Spleen (tissue), 11 donors: ENCODE data around the gene NHP2. TPM values are rescaled to one million over a fixed set of nuclear protein-coding genes. Genes with fewer than 3 reads are reported as not detected.

Source experiments
- DNase-seq: peaks from one replicate; pipeline ENCODE4 v3.0.0-alpha.2; 2020
- H3K27ac ChIP-seq, 8 donors: fragments of 200-600 bp; sonication (generic) in 7 of 8; 1 replicate in 4 of 8; 2 replicates in 4 of 8; pipeline versions ENCODE4 v1.5.0 to v1.8.0; 2016 to 2021; ENCODE audit warnings: inconsistent platforms in 4 of 8, mild to moderate bottlenecking in 4 of 8, moderate library complexity in 1 of 8
- H3K27me3 ChIP-seq, 7 donors: fragments of 200-600 bp; sonication (generic) in 6 of 7; replicated peaks in 1 of 7; 1 replicate in 4 of 7; 2 replicates in 3 of 7; pipeline versions ENCODE4 v1.5.0 to v1.8.0; 2016 to 2021; ENCODE audit warnings: inconsistent platforms in 3 of 7, mild to moderate bottlenecking in 1 of 7
- H3K36me3 ChIP-seq, 6 donors: fragments of 200-600 bp; sonication (generic) in 5 of 6; 1 replicate in 4 of 6; 2 replicates in 2 of 6; pipeline versions ENCODE4 v1.5.0 to v1.8.0; 2016 to 2021; ENCODE audit warnings: inconsistent platforms in 2 of 6
- H3K4me1 ChIP-seq, 6 donors: fragments of 200-600 bp; sonication (generic) in 5 of 6; 1 replicate in 3 of 6; 2 replicates in 3 of 6; pipeline versions ENCODE4 v1.5.0 to v1.8.0; 2016 to 2021; ENCODE audit warnings: inconsistent platforms in 3 of 6
- H3K4me3 ChIP-seq, 8 donors: fragments of 200-600 bp; sonication (generic) in 7 of 8; 1 replicate in 4 of 8; 2 replicates in 4 of 8; pipeline versions ENCODE4 v1.5.0 to v1.8.0; 2016 to 2021; ENCODE audit warnings: inconsistent platforms in 4 of 8, mild to moderate bottlenecking in 4 of 8, moderate library complexity in 2 of 8
- H3K9me3 ChIP-seq, 8 donors: fragments of 200-600 bp; sonication (generic) in 7 of 8; 1 replicate in 4 of 8; 2 replicates in 4 of 8; pipeline versions ENCODE4 v1.5.0 to v1.8.0; 2016 to 2021; ENCODE audit warnings: inconsistent platforms in 4 of 8
- CTCF ChIP-seq, 11 experiments: fragments of 200-600 bp in 7 of 11; fragments of 450-650 bp in 4 of 11; sonication (generic) in 4 of 11; IDR thresholded peaks in 8 of 11; conservative IDR thresholded peaks in 3 of 11; 1 replicate in 7 of 11; 2 replicates in 4 of 11; pipeline versions ENCODE4 v1.4.0 to v1.8.0; 2016 to 2021; ENCODE audit warnings: antibody characterized with exemption in 11 of 11, inconsistent platforms in 4 of 11, mild to moderate bottlenecking in 1 of 11
- POLR2A ChIP-seq, 3 donors: fragments of 450-650 bp; IDR thresholded peaks; one replicate each; pipeline ENCODE4 v1.5.1; 2017; ENCODE audit warnings: antibody characterized with exemption in 3 of 3, mild to moderate bottlenecking in 1 of 3
- POLR2AphosphoS5 ChIP-seq, 3 donors: sonication (generic); formaldehyde crosslinking; IDR thresholded peaks; one replicate each; pipeline ENCODE4 v1.5.1; 2017; ENCODE audit warnings: antibody characterized with exemption in 3 of 3
- WGBS, 5 donors: extraction: QIAGEN DNeasy Blood & Tissue Kit in 3 of 5; methylation state at CpG; one replicate each; pipeline versions ENCODE4 v1.1.5 to v1.1.7; 2013 to 2018; 5-methylcytosine and 5-hydroxymethylcytosine counted together
- intact Hi-C: fragments of 100-400 bp; cut with DNase I; formaldehyde crosslinking; loops from one replicate; pipeline ENCODE4 v1.15.0; 2023; ENCODE audit warnings: low total_unique reads
- polyA plus RNA-seq, 3 donors: library from polyadenylated mRNA; stranded (reverse); fragments of 200-250 nt; gene quantifications; one replicate each; pipeline ENCODE4 v1.2.1, GENCODE V29; 2013
- total RNA-seq, 7 donors: library from RNA; depleted of rRNA in 3 of 7; stranded (reverse); fragments of >200 nt in 3 of 7; fragmentation: NEBNext Ultra II Directional in 4 of 7; extraction: Animal tissue kit (Norgen Biotek cat#: 25700) in 4 of 7; gene quantifications; one replicate each; pipeline versions ENCODE4 v1.1.0 to v1.2.1, GENCODE V29; 2016 to 2021
- donor health status: healthy with polysubstance abuse.
- donor health status: DM: no; HTN: no; CAD: no; lungs with moderate emphysema.
- donor health status: DM: no; HTN: no; CAD: no.
- donor health status: Bipolar disorder and iron deficiency.
- donor health status: healthy.
- donor health status: DM: no; HTN: no; CAD: no.
- donor health status: DM: yes; HTN: yes; CAD: no.

NHP2 gene
- total and polyA plus RNA-seq, 10 donors, result 53.7 to 162 (median 98.2) TPM

GRCh38 chr5:178123094-178123965 lies 30.4 kb downstream of the NHP2 start:
- H3K4me3 ChIP-seq, result no peak overlapping the region
- TF ChIP-seq POLR2AphosphoS5 (IDR thresholded peaks at IDR 0.05) (no peak), CTCF (IDR thresholded peaks at IDR 0.05 in 8 of 11, conservative IDR thresholded peaks at IDR 0.05 in 3 of 11) (no peak), POLR2A (IDR thresholded peaks at IDR 0.05) (no peak)
- no peak overlapping the region for H3K27ac ChIP-seq
- intact Hi-C loops, result no loop called here
- WGBS, 5 donors, result 81 to 96% (median 92%) methylated on average over 13 of the region's 13 CpGs
- H3K27me3 ChIP-seq, result peaks cover 0 to 39% (median 0%) of the 10 kb centered on the region in 7 donors
- H3K9me3 ChIP-seq, result no peaks in the 10 kb centered on the region
- H3K4me1 ChIP-seq, result peaks cover 22 to 46% (median 40%) of the 10 kb centered on the region in 6 donors
- DNase-seq, result no peak
- peaks cover 0 to 18% (median 0%) of the 10 kb centered on the region in 6 donors for H3K36me3 ChIP-seq

GRCh38 chr5:178122346-178122745 lies 31.3 kb downstream of the NHP2 start:
- no peak overlapping the region for H3K27ac ChIP-seq
- peaks cover 0 to 49% (median 3%) of the 10 kb centered on the region in 7 donors for H3K27me3 ChIP-seq
- H3K4me3 ChIP-seq, result no peak overlapping the region
- intact Hi-C loops, result no loop called here
- peaks cover 0 to 18% (median 0%) of the 10 kb centered on the region in 6 donors for H3K36me3 ChIP-seq
- no peak for DNase-seq
- no peaks in the 10 kb centered on the region for H3K9me3 ChIP-seq
- H3K4me1 ChIP-seq, result peaks cover 32 to 55% (median 50%) of the 10 kb centered on the region in 6 donors
- no peak for TF ChIP-seq POLR2AphosphoS5 (IDR thresholded peaks at IDR 0.05)
- no peak for TF ChIP-seq POLR2A (IDR thresholded peaks at IDR 0.05)
- TF ChIP-seq CTCF (IDR thresholded peaks at IDR 0.05 in 8 of 11, conservative IDR thresholded peaks at IDR 0.05 in 3 of 11), result no peak
- 81 to 95% (median 90%) methylated on average over 3 to 5 of the region's 5 CpGs for WGBS, 5 donors

- TF ChIP-seq CTCF (IDR thresholded peaks at IDR 0.05 in 8 of 11, conservative IDR thresholded peaks at IDR 0.05 in 3 of 11), result no peak
- TF ChIP-seq POLR2A (IDR thresholded peaks at IDR 0.05), result no peak
- no peak for TF ChIP-seq POLR2AphosphoS5 (IDR thresholded peaks at IDR 0.05)
- peak overlapping the region in 4 of 8 donors; percentile 7 to 85 (median 36) for H3K27ac ChIP-seq
- peak overlapping the region in 4 of 8 donors; percentile 13 to 47 (median 20) for H3K4me3 ChIP-seq
- intact Hi-C loops, result no loop called here
- 66 to 89% (median 80%) methylated on average over 20 to 38 of the region's 38 CpGs for WGBS, 5 donors
- H3K9me3 ChIP-seq, result no peaks in the 10 kb centered on the region
- H3K4me1 ChIP-seq, result peaks cover 38 to 60% (median 57%) of the 10 kb centered on the region in 6 donors
- peaks cover 0 to 18% (median 0%) of the 10 kb centered on the region in 6 donors for H3K36me3 ChIP-seq
- H3K27me3 ChIP-seq, result peaks cover 0 to 56% (median 7%) of the 10 kb centered on the region in 7 donors
- DNase-seq, result no peak
Observed at GRCh38 chr5:178121391-178122276, 32.1 kb downstream of the NHP2 start.
